HG03575 (cell line): ENCODE measurements around the gene KRTAP4-4.
"Not testable (repeated sequence)": the region's sequence is repeated elsewhere in the genome, so short reads cannot be mapped to it uniquely, and the experiment has no call there.

Experiments
- ATAC-seq: cut with Tn5 transposase; IDR thresholded peaks from one replicate; pipeline ENCODE4 v1.9.1; 2021; ENCODE audit not compliant: unreplicated experiment, insufficient number of reproducible peaks, low FRiP score; ENCODE audit errors: extremely low read depth

Gene KRTAP4-4

DNA sequence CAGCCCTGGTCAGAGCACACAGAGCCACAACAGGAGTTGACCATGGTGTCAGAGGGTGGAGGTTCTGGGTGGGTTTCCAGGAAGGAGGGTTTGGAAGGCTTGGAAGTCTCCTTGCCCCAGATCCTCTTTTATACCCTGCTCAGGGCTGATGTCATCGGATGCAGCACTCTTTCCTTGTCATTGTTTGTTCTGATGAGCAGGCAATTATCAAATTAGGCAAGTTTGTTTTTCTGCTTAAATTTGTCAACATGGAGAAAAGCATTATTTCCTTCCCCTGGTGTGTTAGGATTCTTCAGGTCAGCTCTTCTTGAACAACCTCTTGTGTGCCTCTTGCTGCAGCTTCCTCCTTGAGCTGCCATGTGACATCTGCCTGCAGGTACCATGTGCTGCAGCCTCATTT lies at the start of gene KRTAP4-4:
Gene KRTAP4-4 (minus strand): TSS at position 101 of the 400 bp plus-strand sequence. CDS start 57 bp downstream, at position 44.
- ATAC-seq: no peak

DNA sequence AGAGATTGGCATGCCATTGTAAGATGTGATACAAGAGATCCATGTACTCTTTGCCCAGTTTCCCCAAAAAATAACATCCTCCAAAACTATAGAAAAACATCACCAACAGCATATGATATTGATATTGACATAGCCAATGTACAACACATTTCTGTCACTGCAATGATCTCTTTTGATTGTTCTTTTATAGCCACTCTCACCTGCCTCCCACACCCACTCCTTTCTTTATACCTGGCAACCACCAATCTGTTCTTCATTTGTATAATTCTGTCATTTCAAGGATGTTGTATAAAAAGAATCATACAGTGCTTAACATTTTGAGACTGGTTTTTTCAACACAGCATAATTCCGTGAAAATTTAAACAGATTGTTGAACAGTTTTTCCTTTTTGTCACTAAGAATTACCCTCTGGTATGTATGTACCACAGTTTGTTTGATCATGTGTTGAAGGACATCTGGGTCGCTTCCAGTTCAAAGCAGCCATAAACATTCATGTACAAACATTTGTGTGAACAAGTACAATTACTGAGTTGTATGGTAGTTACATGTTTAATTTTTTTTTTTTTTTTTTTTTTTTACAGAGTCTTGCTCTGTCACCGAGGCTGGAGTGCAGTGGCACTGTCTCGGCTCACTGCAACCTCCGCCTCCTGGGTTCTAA lies 39.0 kb upstream of the KRTAP4-4 start:
- ATAC-seq: no peak

DNA sequence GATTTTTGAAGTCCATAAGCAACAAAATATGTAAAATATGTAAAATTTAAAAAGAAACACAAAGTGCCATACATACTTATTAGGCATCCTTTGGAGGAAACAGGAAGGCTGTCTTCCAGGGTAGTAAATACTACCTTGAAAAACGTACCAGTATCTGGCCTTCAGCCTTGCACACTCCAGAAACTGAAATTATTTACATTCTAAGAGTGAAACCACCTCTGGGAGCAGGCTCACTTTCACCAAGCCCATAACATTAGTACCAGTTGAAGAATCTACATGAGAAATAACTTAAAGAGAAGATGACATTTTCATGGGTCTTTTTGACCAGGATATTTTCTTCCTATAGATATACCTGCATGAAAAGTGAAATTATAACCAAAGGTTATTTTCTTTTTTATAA lies 35.5 kb upstream of the KRTAP4-4 start:
- no peak for ATAC-seq

DNA sequence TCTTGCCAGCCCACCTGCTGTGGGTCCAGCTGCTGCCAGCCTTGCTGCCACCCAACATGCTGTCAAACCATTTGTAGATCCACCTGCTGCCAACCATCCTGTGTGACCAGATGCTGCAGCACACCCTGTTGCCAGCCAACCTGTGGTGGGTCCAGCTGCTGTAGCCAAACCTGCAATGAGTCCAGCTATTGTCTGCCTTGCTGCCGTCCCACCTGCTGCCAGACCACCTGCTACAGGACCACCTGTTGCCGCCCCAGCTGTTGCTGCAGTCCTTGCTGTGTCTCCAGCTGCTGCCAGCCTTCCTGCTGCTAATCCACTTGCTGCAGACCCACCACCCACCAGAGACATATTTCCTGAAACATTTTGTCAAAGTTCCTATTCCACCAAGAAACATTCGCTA lies 29.8 kb upstream of the KRTAP4-4 start:
- ATAC-seq: no peak

DNA sequence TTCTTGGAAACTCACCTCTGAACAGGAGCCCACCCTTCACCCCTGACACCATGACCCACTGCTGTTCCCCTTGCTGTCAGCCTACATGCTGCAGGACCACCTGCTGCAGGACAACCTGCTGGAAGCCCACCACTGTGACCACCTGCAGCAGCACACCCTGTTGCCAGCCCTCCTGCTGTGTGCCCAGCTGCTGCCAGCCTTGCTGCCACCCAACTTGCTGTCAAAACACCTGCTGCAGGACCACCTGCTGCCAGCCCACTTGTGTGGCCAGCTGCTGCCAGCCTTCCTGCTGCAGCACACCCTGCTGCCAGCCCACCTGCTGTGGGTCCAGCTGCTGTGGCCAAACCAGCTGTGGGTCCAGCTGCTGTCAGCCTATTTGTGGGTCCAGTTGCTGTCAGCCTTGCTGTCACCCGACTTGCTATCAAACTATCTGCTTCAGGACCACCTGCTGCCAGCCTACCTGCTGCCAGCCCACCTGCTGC lies 29.3 kb upstream of the KRTAP4-4 start, which contains the start of gene KRTAP9-1:
Gene KRTAP9-1 (plus strand): TSS at position 51 of the 482 bp plus-strand sequence. CDS start 0 bp downstream, at position 51.
- not testable (repeated sequence) for ATAC-seq

DNA sequence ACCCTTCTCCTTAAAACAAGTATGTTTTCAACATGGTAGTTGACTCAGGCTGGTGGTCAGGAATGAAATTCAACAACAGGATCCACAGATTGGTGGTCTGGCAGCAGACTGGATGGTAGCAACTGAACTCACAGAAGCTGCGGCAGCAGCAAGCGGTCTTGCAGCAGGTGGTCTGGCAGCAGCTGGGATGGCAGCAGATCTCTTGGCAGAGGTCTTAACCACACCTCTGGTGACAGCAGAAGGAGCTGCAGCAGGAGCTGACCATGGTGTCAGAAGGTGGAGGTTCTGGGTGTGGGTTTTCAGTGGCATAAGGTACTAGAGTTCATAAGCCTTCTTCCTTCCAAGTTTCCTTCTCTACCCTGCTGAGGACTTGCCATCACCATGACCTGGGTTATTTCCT lies 26.3 kb upstream of the KRTAP4-4 start:
- ATAC-seq: no peak

DNA sequence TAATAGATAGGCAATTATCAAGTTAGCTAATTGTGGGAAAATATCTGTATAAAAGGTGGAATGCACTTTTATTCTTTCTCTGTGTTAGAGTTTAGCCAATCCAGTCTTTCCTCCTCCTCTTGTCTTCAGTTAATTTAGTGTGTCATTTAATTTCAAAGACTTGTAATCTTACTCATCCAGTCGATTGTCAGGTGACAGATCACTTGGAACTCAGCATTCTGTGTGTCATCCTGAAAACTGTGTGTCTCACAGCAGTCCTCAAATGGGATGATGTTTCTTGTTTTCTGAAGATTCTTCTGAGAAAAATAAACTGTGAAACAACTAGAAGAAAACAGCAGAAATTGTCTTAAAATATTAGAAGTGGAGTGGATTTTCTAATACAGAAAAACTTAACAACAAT lies 24.5 kb upstream of the KRTAP4-4 start:
- no peak for ATAC-seq

DNA sequence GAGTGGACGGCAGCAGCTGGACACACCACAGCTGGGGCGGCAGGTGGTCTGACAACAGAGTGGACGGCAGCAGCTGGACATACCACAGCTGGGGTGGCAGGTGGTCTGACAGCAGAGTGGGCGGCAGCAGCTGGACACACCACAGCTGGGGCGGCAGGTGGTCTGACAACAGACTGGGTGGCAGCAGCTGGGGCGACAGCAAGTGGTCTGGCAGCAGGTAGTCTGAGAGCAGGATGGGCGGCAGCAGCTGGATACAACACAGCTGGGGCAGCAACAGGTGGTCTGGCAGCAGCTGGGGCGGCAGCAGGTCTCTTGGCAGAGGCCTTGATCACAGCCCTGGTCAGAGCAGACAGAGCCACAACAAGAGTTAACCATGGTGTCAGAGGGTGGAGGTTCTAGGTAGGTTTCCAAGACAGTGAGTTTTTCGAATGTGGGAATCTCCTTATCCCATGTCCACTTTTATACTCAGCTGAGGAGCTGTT lies 24.0 kb upstream of the KRTAP4-4 start, which contains the start of gene KRTAP4-1:
Gene KRTAP4-1 (minus strand): TSS at position 432 of the 482 bp plus-strand sequence. CDS start 57 bp downstream, at position 375.
- no peak for ATAC-seq

DNA sequence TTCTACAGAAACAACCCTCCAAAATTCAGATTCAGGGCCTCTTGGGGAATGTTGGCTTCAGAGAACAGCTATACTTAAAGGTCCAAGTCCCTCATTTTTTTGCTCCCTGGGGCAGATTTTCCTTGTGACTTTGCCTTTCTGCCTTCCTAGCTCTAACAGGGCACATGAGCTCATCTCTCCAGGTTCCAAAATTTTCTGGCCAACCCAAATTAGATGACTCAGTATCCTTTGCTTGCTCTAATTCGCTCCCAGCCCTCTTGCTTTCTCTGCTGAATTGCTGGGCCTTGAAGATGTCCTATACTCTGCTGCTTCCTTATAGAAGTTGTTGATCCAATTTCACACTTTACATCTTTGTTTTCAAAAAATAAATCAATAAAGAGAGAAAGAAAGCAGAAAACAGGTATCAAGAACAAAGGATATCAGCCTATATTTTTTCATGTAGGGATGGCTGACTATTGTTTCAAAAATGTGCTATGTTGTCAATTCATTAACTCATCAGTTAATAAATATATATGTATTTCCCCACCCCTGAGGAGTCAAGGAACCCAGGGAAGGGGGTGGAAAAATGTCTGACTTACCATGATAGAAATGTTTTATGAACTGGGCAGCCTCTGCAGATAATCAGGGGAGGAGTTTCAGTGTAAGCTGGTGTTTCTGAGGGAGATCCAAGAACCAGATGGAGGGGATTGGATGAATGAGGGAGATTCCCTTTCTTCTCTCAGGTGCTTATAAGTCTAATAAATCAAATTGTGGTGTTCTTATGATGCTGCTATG lies 18.5 kb upstream of the KRTAP4-4 start:
- ATAC-seq: no peak

DNA sequence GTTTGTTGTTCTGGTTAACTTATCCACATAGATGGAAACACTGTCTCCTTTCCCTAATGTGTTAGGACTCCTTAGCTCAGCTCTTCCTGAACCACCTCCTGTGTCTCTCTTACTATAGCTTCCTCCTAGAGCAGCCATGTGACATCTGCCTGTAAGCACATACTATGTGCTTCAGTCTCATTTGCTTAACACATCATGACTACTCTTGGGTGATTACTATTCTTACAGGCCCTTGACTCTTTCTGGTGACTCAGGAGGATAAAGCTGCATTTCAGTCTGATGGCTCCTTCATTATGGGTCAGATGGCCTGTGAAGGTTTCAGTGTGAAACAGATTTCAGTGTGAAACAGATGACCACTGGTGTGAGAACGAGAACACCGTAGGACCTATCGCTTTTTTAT lies 17.8 kb upstream of the KRTAP4-4 start:
- no peak for ATAC-seq

DNA sequence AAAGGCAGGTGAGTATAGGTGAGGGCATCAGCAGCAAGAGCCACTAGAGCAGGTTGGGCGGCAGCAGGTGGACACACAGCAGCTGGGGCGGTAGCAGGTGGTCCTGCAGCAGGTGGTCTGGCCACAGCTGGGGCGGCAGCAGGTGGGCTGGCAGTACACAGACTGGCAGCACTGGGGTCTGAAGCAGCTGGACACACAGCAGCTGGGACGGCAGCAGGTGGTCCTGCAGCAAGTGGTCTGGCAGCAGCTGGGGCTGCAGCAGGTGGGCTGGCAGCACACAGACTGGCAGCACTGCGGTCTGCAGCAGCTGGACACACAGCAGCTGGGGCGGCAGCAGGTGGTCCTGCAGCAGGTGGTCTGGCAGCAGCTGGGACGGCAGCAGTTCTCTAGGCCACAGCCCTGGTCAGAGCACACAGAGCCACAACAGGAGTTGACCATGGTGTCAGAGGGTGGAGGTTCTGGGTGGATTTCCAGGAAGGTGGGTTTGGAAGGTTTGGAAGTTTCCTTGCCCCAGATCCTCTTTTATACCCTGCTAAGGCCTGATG lies 17.3 kb upstream of the KRTAP4-4 start, which contains the start of gene KRTAP4-2:
Gene KRTAP4-2 (minus strand): TSS at position 495 of the 545 bp plus-strand sequence. CDS start 57 bp downstream, at position 438.
- no peak for ATAC-seq

DNA sequence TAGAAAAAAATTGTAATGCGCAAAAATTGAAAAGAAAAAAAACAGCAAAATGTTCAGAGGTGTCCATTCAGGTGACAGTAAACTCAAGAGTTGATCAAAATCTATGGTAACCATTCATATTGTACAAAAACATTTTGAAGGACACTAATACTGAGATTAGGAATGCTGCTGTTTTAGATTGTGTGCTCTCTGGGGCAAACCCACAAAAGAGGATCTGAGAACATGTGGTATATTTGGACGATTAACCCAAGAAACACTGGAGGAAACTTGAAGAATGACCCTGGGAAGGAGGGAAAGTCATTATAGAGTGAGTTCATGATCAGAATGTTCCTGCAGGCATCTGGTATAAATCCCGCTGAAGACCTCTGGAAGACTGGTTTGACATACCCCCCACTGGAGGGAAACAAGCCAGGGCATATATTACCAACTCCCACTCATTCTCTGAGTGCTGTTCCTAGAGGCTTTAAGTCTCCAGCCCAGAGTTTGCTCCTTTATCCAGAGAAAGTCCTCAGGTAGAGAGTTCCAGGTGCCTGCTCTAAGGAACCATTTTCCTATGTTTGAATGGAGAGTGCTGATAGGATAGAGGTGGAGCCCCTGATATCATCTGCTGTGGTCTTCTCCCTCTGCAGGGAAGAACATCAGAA lies 16.3 kb upstream of the KRTAP4-4 start:
- ATAC-seq: no peak

DNA sequence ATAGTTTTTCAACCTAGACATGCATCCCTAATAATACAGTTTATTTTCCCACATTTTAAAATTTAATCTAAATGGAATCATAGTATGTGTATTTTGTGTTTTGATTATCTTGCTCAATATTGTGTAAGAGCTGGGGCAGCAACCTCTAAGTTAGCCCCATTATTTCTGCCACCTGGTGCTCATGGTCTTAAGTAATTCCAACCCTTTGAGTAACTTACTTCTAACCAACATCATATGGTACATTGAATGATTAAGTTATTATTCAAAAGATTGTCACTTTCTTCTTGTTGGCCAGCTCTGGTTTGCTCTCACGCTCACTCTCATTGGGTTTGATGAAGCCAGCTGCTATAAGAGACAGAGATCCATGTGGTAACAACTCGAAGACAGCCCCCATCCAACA lies 11.3 kb upstream of the KRTAP4-4 start:
- ATAC-seq: no peak

DNA sequence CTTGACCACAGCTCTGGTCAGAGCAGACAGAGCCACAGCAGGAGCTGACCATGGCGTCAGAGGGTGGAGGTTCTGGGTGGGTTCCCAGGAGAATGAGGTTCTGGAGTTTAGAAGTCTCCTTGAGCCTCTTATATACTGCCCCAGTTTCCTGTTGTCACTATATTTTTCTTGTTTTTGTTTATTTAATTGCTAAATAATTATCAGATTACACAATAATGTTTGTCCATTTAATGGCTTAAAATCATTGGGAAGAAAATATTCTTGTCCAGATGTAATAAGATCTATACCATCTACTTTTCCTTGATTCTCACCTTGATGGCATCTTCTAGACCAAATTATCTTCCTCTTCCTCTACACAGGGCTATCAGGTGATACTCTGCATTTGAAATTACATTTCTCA lies 7.6 kb upstream of the KRTAP4-4 start, which contains the start of gene KRTAP4-3:
Gene KRTAP4-3 (minus strand): TSS at position 101 of the 400 bp plus-strand sequence. CDS start 49 bp downstream, at position 52.
- no peak for ATAC-seq

DNA sequence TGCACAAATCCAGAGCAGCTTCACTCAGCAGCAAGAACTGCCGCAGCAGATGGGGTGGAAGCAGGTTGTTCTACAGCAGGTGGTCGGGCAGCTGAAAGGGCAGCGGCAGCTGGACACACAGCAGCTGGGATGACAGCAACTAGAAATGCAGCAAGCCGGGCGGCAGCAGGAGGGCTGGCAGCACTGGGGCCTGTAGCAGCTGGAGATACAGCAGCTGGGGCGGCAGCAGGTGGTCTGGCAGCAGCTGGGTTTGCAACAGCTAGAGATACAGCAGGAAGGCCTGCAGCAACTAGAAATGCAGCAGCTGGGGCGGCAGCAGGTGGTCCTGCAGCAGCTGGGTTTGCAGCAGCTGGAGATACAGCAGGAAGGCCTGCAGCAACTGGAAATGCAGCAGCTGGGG lies 7.0 kb upstream of the KRTAP4-4 start:
- ATAC-seq: no peak

DNA sequence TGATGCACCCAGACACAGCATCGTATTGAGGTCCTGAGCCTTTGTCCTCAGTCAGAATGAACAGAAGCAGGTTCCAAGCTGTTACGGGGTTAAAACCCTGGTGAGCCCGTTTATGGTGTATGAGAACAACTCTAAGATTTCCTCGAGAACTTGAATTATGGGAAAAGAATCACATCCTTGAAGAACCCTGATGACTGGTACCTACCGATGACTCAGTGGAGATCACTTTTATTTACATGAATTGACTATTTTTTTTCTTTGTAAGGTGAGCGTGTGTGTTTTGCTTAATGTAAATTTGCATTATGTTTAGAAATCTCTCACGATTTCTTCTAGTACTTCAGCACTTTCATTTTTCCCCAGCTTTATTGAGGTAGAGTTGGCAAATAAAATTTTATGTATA lies 3.3 kb upstream of the KRTAP4-4 start:
- ATAC-seq: no peak

DNA sequence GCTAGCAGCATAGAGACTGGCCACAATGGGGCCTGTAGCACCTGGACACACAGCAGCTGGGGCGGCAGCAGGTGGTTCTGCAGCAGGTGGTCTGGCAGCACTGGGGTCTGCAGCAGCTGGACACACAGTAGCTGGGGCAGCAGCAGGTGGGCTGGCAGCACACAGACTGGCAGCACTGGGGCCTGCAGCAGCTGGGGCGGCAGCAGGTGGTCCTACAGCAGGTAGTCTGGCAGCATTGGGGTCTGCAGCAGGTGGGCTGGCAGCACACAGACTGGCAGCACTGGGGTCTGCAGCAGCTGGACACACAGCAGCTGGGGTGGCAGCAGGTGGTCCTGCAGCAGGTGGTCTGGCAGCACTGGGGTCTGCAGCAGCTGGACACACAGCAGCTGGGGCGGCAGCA lies 358 bp downstream of the KRTAP4-4 start:
- not testable (repeated sequence) for ATAC-seq

DNA sequence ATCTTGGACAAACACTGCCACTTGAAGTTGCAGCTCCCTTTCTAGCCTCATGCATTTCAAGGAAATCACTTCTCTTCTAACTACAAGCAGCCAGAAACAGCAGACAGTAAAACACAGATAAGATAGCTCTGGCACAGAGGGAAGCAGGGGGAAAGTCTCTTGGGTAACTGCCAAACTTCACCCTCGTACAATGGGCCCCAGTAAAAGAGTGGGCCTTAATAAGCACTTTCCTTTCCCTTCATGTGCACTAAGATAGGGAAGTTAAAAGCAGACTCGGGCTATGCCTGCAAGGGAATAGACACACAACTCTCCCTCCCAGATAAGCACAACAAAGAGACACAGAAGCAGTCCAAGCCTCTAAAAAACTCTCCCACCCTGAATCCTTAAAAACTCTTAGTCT lies 6.7 kb downstream of the KRTAP4-4 start:
- ATAC-seq: no peak

DNA sequence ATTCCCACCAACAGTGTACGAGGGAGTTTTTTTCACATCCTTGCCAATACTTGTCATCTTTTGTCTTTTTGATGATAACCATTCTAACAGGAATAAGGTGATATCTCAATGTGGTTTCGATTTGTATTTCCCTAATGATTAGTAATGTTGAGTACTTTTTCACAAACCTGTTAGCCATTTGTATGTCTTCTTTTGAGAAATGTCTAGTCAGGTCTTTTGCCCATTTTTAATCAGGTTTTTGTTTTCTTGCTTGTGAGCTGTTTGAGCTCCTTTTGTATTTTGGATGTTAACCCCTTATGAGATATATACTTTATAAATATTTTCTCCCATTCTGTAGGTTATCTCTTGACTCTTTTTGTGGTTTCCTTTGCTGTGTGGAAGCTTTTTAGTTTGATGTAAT lies 9.0 kb downstream of the KRTAP4-4 start:
- no peak for ATAC-seq
